ENCODE measurements around the gene BBS9. TPM values are rescaled to one million over a fixed set of nuclear protein-coding genes. Genes with fewer than 3 reads are reported as not detected.

The BBS9 gene
- total RNA-seq, 1 experiment from 2014 or later = 5.1 TPM

- no peak overlapping the region for H3K27ac Mint-ChIP-seq (ENCODE audit: low read depth, unreplicated experiment)
- CTCF ChIA-PET = interaction anchor here (0.5 kb wide), 1 partner anchor 94 kb away, joined by 3 read pairs; no protein-coding TSS in a partner anchor
- TF ChIP-seq CTCF (IDR thresholded peaks at IDR 0.05; ENCODE audit: unreplicated experiment) = no peak
- H3K9me3 Mint-ChIP-seq (ENCODE audit: unreplicated experiment) = no peaks in the 10 kb centered on the region
- H3K4me1 Mint-ChIP-seq (ENCODE audit: insufficient read depth, unreplicated experiment) = no peaks in the 10 kb centered on the region
- intact Hi-C loops (cut with micrococcal nuclease) = no loop called here
- no peak for DNase-seq (ENCODE audit: unreplicated experiment)
- no peaks in the 10 kb centered on the region for H3K36me3 Mint-ChIP-seq (ENCODE audit: insufficient read depth, unreplicated experiment)
- H3K27me3 Mint-ChIP-seq (ENCODE audit: insufficient read depth, unreplicated experiment) = no peaks in the 10 kb centered on the region
- POLR2A ChIA-PET = no interaction called here
- BruUV-seq (replicated peaks) = no TSS peak
- H3K4me3 Mint-ChIP-seq (ENCODE audit: unreplicated experiment) = no peak overlapping the region
Observed at GRCh38 chr7:33563651-33564050, 434.3 kb downstream of the BBS9 start.

DNA sequence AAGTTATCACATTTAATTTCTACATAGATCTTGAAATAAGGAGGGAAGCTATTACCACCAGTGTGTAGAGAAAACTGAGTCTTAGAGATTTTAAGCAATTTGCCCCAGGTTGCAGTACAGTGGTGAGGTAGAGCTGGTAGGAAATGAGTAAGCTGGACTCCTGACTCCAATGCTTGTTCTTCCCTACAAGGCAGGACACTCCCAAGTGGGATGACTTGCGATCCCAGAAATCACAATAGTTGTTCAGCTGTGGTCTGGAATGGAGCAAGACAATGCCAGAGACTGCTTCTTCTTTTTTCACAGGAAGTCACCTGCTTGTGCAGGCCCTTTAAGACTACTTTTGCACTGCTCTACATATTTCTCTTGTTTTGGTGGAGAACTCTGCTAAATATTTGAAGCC is 448.8 kb downstream of the BBS9 start:
- Mint-ChIP-seq H3K27ac (ENCODE audit: low read depth, unreplicated experiment) (no peak overlapping the region), H3K36me3 (ENCODE audit: insufficient read depth, unreplicated experiment) (no peaks in the 10 kb centered on the region), H3K27me3 (ENCODE audit: insufficient read depth, unreplicated experiment) (no peaks in the 10 kb centered on the region), H3K4me3 (ENCODE audit: unreplicated experiment) (no peak overlapping the region), H3K9me3 (ENCODE audit: unreplicated experiment) (no peaks in the 10 kb centered on the region), H3K4me1 (ENCODE audit: insufficient read depth, unreplicated experiment) (no peaks in the 10 kb centered on the region)
- BruUV-seq (replicated peaks) = no TSS peak
- intact Hi-C loops (cut with micrococcal nuclease) = no loop called here
- POLR2A ChIA-PET = no interaction called here
- peak; percentile 9 for DNase-seq (ENCODE audit: unreplicated experiment)
- CTCF ChIA-PET = interaction anchor here (0.6 to 1.1 kb wide), 3 partner anchors 9 to 299 kb away, joined by 3 read pairs; no protein-coding TSS in a partner anchor
- no peak for TF ChIP-seq CTCF (IDR thresholded peaks at IDR 0.05; ENCODE audit: unreplicated experiment)

GRCh38 chr7:33578881-33579672 is 449.7 kb downstream of the BBS9 start:
- no peak overlapping the region for H3K4me3 Mint-ChIP-seq (ENCODE audit: unreplicated experiment)
- DNase-seq (ENCODE audit: unreplicated experiment) = no peak
- ChIA-PET CTCF (interaction anchor here (0.7 kb wide), 1 partner anchor 44 kb away, joined by 3 read pairs; no protein-coding TSS in a partner anchor), POLR2A (no interaction called here)
- no TSS peak for BruUV-seq (replicated peaks)
- no peaks in the 10 kb centered on the region for H3K36me3 Mint-ChIP-seq (ENCODE audit: insufficient read depth, unreplicated experiment)
- H3K27me3 Mint-ChIP-seq (ENCODE audit: insufficient read depth, unreplicated experiment) = no peaks in the 10 kb centered on the region
- no peak for TF ChIP-seq CTCF (IDR thresholded peaks at IDR 0.05; ENCODE audit: unreplicated experiment)
- H3K9me3 Mint-ChIP-seq (ENCODE audit: unreplicated experiment) = no peaks in the 10 kb centered on the region
- intact Hi-C loops (cut with micrococcal nuclease) = no loop called here
- H3K4me1 Mint-ChIP-seq (ENCODE audit: insufficient read depth, unreplicated experiment) = no peaks in the 10 kb centered on the region
- no peak overlapping the region for H3K27ac Mint-ChIP-seq (ENCODE audit: low read depth, unreplicated experiment)

DNA sequence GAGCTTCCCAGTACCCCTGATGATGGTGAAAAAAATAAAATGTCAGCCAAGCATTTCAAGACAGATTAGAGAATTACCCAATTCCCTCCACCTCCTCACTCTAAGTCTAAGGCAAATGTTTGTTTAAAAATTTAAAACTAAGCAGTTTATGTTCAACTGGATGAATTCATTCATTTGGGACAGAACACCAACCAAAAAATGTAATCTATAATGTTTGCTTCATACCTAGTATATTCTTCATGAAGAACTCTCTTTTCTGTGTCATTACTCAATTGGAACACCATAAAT is 450.3 kb downstream of the BBS9 start:
- no peaks in the 10 kb centered on the region for H3K9me3 Mint-ChIP-seq (ENCODE audit: unreplicated experiment)
- intact Hi-C loops (cut with micrococcal nuclease) = no loop called here
- ChIA-PET CTCF (no interaction called here), POLR2A (no interaction called here)
- no peaks in the 10 kb centered on the region for H3K27me3 Mint-ChIP-seq (ENCODE audit: insufficient read depth, unreplicated experiment)
- H3K4me3 Mint-ChIP-seq (ENCODE audit: unreplicated experiment) = no peak overlapping the region
- H3K36me3 Mint-ChIP-seq (ENCODE audit: insufficient read depth, unreplicated experiment) = no peaks in the 10 kb centered on the region
- no peak overlapping the region for H3K27ac Mint-ChIP-seq (ENCODE audit: low read depth, unreplicated experiment)
- no peaks in the 10 kb centered on the region for H3K4me1 Mint-ChIP-seq (ENCODE audit: insufficient read depth, unreplicated experiment)
- no peak for TF ChIP-seq CTCF (IDR thresholded peaks at IDR 0.05; ENCODE audit: unreplicated experiment)
- DNase-seq (ENCODE audit: unreplicated experiment) = no peak
- BruUV-seq (replicated peaks) = no TSS peak

Measured in MCF 10A (cell line).